ENCODE measurements around the gene SLC22A17.

Gene SLC22A17

DNA sequence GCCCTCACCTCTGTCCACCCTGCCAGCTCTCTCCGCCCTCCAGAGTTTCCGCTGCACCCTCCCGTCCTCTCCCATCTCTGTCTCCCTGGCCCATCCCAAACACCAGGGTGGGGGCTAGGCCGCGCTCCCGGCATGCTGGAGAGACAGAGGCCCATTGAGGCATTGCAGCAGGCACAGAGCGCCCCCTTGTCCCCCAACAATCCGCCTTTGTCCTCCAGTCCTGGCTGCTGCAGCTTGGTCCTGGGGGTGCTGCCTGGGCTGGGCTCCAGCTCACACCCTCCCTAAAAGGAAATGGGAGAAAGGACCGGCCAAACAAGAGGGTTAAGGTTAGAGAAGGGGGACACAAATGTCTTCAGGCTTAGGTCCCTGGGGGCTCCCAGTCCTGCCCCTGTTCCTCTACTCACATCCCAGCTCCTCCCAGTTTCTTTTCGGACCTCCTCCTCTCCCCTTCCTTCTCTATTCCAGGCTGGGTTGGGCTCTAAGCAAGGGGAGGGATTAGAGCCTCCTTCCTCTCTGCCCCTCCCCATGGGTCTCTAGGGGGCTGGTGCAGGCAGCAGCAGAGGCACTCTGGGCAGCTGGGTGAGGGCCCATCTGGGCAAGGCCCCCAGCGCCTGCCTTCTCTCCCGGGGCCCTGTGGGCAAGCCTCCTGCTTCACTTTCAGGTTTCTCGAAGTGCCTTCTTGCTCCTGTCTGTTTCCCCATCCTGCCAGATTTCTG lies 24.0 kb upstream of the SLC22A17 start, which contains the start of gene CMTM5:
Gene CMTM5 (plus strand): TSS at position 565 of the 716 bp plus-strand sequence. CDS start 206 bp downstream, outside the sequence.
- TF ChIP-seq, protein P1, sequence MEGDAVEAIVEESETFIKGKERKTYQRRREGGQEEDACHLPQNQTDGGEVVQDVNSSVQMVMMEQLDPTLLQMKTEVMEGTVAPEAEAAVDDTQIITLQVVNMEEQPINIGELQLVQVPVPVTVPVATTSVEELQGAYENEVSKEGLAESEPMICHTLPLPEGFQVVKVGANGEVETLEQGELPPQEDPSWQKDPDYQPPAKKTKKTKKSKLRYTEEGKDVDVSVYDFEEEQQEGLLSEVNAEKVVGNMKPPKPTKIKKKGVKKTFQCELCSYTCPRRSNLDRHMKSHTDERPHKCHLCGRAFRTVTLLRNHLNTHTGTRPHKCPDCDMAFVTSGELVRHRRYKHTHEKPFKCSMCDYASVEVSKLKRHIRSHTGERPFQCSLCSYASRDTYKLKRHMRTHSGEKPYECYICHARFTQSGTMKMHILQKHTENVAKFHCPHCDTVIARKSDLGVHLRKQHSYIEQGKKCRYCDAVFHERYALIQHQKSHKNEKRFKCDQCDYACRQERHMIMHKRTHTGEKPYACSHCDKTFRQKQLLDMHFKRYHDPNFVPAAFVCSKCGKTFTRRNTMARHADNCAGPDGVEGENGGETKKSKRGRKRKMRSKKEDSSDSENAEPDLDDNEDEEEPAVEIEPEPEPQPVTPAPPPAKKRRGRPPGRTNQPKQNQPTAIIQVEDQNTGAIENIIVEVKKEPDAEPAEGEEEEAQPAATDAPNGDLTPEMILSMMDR (IDR thresholded peaks at IDR 0.05; ENCODE audit: control insufficient read depth, extremely low read depth, insufficient read depth): no peak
- H3K4me3 ChIP-seq (ENCODE audit: low read depth, low read length): no peak within 1 kb of the TSS
- DNase-seq (ENCODE audit: low read depth): no peak

DNA sequence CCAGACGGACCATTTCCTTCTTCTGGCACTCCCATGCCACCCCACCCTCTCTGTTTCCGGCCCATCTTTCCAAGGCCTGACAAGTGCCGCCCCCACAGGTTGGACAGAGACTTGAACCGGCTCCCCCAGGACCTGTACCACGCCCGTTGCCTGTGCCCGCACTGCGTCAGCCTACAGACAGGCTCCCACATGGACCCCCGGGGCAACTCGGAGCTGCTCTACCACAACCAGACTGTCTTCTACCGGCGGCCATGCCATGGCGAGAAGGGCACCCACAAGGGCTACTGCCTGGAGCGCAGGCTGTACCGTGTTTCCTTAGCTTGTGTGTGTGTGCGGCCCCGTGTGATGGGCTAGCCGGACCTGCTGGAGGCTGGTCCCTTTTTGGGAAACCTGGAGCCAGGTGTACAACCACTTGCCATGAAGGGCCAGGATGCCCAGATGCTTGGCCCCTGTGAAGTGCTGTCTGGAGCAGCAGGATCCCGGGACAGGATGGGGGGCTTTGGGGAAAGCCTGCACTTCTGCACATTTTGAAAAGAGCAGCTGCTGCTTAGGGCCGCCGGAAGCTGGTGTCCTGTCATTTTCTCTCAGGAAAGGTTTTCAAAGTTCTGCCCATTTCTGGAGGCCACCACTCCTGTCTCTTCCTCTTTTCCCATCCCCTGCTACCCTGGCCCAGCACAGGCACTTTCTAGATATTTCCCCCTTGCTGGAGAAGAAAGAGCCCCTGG lies 23.0 kb upstream of the SLC22A17 start:
- TF ChIP-seq, protein P1 (IDR thresholded peaks at IDR 0.05; ENCODE audit: control insufficient read depth, extremely low read depth, insufficient read depth): no peak
- no peak for DNase-seq (ENCODE audit: low read depth)
- no peak overlapping the region for H3K4me3 ChIP-seq (ENCODE audit: low read depth, low read length)

DNA sequence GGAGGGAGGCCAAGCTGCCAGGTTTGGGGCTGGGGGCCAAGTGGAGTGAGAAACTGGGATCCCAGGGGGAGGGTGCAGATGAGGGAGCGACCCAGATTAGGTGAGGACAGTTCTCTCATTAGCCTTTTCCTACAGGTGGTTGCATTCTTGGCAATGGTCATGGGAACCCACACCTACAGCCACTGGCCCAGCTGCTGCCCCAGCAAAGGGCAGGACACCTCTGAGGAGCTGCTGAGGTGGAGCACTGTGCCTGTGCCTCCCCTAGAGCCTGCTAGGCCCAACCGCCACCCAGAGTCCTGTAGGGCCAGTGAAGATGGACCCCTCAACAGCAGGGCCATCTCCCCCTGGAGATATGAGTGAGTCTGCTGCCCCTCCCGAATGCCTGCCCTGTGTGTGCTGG lies 20.4 kb upstream of the SLC22A17 start:
- no peak for DNase-seq (ENCODE audit: low read depth)
- no peak overlapping the region for H3K4me3 ChIP-seq (ENCODE audit: low read depth, low read length)
- TF ChIP-seq, protein P1 (IDR thresholded peaks at IDR 0.05; ENCODE audit: control insufficient read depth, extremely low read depth, insufficient read depth): no peak

DNA sequence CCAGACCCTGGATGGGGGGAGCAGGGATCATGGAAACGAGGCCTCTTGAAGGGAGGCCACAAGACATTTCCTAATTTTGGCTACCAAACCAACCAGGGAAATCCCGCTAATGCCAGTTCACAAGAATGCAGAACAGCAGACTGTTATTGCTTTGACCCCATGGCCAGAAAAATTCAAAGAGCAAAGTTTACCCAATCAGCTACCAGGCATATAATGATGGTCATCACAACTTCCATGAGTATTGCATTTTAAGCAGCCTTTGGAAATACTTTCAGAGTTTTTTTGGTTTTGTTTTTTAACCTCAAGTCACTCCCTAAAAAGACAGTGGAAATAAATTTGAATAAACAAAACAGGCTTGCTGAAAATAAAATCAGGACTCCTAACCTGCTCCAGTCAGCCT lies 19.8 kb upstream of the SLC22A17 start, which contains the start of gene IL25:
Gene IL25 (plus strand): TSS at position 301 of the 400 bp plus-strand sequence.
- no peak for DNase-seq (ENCODE audit: low read depth)
- TF ChIP-seq, protein P1 (IDR thresholded peaks at IDR 0.05; ENCODE audit: control insufficient read depth, extremely low read depth, insufficient read depth): no peak
- no peak within 1 kb of the TSS for H3K4me3 ChIP-seq (ENCODE audit: low read depth, low read length)

DNA sequence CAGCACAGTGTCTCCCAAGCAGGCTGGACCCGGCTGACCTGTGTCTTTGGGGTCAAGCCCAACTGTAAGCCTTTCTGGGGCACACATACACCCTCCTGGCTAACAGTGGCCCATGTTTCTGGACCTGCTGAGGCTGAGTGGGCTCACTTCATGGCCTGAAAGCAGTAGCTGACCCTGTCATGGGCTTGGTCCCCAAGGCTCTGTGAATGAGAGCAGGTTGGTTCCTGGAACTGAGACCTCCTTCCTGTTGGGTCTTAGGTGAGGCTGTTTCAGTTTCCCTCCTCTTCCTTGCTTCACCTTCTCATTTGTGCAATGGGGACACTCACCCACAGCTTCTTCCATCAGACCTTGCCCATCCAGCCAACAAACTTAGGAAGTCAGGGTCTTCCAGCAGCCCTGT lies 19.2 kb upstream of the SLC22A17 start:
- DNase-seq (ENCODE audit: low read depth): no peak
- TF ChIP-seq, protein P1 (IDR thresholded peaks at IDR 0.05; ENCODE audit: control insufficient read depth, extremely low read depth, insufficient read depth): no peak
- no peak overlapping the region for H3K4me3 ChIP-seq (ENCODE audit: low read depth, low read length)

DNA sequence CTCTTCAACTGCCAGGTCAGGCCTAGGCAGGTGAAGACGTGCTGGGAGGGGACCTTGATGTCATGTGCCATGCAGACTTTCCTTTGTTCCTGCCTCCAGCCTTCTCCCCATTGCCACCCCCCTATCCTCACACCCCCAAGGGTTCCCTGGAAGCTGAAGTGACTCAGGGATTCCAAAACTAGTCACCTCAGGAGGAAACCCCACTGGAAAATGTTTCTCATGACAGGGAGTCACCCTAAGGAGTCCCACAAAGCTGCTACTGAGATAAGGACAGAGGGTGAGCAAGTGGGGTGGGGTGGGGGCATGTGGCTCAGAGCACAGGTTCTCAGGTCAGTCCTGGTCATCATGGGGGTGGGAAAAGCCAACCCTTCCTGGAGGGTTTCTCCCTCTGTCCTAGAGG lies 17.5 kb upstream of the SLC22A17 start:
- H3K4me3 ChIP-seq (ENCODE audit: low read depth, low read length): no peak overlapping the region
- DNase-seq (ENCODE audit: low read depth): no peak
- TF ChIP-seq, protein P1 (IDR thresholded peaks at IDR 0.05; ENCODE audit: control insufficient read depth, extremely low read depth, insufficient read depth): no peak

Measured in LNCaP clone FGC (cell line).